Head of caudate nucleus (tissue), 42 donors: ENCODE results near the gene SRRM4.

Experiments
- DNase-seq, 42 donors: peaks; one replicate each; pipeline versions ENCODE4 v3.0.0 to v3.0.0-alpha.2; 2020 to 2021; ENCODE audit warnings: mixed read lengths in 7 of 42
- intact Hi-C: fragments of 100-400 bp; cut with DNase I; formaldehyde crosslinking; loops from one replicate; pipeline ENCODE4 v1.15.0; 2022

Gene SRRM4

DNA sequence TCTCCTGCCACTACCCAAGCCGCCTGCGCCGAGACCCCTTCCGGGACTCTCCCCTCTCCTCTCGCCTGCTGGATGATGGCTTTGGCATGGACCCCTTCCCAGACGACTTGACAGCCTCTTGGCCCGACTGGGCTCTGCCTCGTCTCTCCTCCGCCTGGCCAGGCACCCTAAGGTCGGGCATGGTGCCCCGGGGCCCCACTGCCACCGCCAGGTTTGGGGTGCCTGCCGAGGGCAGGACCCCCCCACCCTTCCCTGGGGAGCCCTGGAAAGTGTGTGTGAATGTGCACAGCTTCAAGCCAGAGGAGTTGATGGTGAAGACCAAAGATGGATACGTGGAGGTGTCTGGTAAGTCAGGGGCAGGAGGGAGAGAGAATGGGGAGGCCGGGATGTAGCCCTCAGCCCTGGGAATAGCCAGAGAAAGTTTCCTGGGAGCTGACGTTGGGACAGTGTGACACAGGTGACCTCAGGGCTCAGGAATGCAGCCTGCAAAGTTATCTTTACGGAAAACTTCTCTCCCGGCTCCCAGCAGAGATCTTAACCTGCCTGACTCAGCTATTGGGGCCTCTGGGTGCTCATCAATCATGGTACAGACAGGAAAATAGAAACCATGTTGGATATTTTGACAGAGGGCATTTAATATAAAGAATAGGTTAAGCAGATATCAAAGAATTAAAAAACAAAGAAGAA is 198.1 kb downstream of the SRRM4 start:
- intact Hi-C loops = no loop called here
- no peak for DNase-seq

GRCh38 chr12:119180380-119181040 is 199.2 kb downstream of the SRRM4 start:
- intact Hi-C loops = no loop called here

DNA sequence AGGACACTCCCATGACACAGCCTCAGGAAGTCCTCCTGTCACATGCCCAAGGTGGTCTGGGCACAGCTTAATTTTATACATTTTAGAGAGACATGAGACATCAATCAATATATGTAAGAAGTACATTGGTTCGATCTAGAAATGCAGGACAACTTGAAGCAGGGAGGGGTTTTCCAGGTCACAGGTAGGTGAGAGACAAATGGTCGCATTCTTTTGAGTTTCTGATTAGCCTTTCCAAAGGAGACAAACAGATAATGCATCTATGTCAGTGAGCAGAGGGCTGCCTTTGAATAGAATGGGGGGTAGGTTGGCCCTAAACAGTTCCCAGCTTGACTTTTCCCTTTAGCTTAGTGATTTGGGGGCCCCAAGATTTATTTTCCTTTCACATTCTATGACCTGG is 199.9 kb downstream of the SRRM4 start:
- intact Hi-C loops = no loop called here
- DNase-seq = no peak

More at GRCh38 chr12:119180380-119181040, 199.2 kb downstream of the SRRM4 start:
- peak in 8 of 42 donors; percentile 9 to 55 (median 30) for DNase-seq

GRCh38 chr12:119181944-119182343 is 200.6 kb downstream of the SRRM4 start:
- intact Hi-C loops = no loop called here

GRCh38 chr12:119182701-119183493 is 201.6 kb downstream of the SRRM4 start:
- intact Hi-C loops = no loop called here
- DNase-seq = peak in 14 of 42 donors; percentile 13 to 60 (median 36)

More at GRCh38 chr12:119181944-119182343, 200.6 kb downstream of the SRRM4 start:
- no peak for DNase-seq

- intact Hi-C loops = no loop called here
- DNase-seq = peak in 19 of 42 donors; percentile 14 to 71 (median 42)
Measured at GRCh38 chr12:119183942-119184695, 202.8 kb downstream of the SRRM4 start.

DNA sequence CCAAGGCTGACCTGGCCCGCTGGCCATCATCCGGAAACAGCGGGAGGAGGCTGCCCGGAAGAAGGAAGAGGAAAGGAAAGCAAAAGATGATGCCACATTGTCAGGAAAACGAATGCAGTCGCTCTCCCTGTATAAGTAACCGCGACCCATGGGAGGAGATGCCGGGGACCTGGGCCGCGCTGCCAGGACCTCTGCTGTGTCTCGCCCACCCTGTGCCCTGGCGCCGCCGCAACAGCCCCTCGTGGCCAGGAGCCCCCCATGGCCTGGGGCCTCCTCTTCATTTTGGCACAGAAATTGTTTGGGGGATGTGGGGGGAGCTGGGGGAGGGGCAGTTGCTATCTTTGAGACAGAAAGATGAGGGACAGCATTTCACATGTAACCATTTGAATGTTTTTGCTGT is 213.9 kb downstream of the SRRM4 start:
- no peak for DNase-seq
- intact Hi-C loops = no loop called here

GRCh38 chr12:119198440-119198839 is 217.1 kb downstream of the SRRM4 start:
- intact Hi-C loops = no loop called here
- no peak for DNase-seq

DNA sequence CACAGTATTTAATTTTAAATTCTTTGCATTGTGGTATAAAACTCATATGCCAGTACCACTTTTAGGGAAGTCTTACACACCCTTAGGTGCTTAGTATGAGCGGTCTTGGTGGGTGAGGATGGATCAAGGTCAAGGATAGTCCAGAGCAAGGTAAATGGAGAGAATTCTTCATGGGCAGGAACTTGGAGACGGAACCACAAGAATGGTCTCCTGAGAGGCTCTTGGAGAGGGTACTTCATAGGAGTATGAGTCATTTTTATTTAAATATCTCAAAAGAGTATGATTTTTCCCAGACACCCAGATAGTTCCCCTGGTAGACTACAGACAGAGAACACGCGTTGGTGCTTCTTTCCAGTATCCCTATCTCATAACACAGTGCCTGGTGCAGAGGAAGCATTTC is 219.3 kb downstream of the SRRM4 start:
- intact Hi-C loops = no loop called here
- DNase-seq = no peak

DNA sequence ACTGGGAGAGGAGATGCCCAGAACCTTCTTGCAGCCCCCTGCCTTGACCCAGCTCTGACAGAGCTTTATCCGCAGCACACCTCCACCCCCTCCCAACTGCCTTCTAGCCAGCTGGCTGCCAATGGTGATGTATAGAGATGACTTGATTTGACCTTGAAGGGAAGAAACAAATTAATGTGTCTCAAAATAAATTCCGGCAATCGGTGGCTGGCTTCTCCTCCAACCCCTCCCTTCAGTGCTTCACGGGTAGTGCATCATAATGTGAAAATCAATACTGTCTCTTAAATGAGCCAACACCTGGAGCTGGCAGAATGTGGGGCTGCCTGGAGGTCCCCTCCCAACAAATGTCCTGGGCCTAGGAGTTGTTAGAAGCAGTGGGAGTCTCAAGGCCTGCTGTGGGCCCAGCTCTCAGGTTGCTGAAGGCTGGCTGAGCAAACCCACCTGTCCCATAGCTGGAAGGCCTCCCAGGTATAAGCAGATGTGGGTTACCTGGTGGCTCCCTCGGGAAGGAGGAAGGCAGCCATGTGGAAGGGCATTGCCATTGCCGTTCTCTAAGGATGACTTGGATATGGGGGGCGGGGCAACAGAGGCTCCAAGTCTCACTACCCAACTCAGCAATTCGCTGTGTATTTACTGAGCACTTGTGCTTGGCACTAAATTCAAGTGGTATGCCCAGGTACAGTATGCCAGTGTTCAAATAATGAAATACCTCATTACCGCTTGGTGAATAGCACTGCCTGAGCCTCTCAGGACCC is 220.6 kb downstream of the SRRM4 start:
- no peak for DNase-seq
- intact Hi-C loops = no loop called here

DNA sequence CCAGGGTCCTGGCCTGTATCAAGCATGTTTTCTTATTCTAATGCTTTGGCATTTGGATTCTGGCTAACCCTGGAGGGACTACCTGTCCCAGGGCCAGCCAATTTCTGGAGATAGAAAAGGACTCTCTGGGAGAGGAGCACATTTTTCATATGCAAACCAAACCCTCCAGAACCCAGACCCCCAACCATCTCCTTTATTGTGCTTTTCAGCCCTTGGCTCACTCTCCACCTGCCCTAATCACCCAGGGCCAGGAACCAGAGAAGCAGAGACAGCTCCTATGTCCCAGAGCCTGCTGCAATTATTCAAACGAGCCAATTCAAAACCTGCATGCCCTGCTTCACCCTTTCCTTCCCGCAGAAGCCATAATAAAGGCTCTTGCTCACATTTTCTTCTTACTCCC is 221.2 kb downstream of the SRRM4 start:
- intact Hi-C loops = no loop called here
- no peak for DNase-seq

DNA sequence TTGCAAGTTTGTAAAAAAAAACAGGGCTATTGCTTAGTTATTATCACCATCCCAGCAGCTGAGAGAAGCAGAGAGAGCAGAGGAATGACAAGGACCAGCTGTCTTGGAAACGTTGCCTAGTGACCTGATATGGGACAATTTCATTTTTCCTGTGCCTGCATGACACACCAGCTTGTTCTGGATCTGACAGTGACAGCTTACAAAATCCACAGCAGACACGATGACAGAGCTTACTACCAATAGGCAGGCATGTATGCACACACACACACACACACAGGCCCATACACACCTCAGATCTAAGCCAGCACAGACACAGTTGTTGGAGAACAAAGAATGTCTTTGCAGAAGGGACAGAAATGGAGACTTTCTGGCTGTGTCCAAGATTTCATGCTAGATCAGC is 222.8 kb downstream of the SRRM4 start:
- intact Hi-C loops = no loop called here
- no peak for DNase-seq

DNA sequence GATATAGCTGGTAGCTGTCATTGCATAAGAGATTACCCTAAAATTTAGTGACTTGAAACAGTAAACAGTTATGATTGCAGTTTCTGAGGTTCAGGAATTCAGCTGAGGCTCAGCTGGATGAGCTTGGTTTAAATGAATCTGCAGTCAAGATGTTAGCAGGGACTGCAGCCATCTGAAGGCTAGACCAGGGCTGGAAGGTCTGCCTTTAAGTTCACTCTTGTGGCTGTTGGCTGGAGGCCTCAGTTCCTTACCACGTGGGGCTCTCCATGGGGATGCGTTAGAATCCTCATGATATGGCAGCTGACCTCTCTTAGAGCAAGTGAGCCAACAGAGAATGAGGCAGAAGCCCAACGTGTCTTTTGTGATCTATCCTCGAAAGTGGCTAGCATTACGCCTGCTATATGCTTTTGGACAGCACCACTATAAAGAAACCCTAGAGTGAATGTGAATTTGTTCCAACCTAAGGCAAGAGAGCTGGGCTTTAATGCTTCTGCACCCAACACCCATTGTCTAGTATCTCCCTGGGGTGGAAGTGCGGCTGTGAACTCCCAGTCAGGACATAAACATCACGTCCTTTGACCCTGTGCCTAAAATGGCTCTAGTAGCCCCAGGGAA is 223.4 kb downstream of the SRRM4 start:
- intact Hi-C loops = no loop called here
- no peak for DNase-seq

DNA sequence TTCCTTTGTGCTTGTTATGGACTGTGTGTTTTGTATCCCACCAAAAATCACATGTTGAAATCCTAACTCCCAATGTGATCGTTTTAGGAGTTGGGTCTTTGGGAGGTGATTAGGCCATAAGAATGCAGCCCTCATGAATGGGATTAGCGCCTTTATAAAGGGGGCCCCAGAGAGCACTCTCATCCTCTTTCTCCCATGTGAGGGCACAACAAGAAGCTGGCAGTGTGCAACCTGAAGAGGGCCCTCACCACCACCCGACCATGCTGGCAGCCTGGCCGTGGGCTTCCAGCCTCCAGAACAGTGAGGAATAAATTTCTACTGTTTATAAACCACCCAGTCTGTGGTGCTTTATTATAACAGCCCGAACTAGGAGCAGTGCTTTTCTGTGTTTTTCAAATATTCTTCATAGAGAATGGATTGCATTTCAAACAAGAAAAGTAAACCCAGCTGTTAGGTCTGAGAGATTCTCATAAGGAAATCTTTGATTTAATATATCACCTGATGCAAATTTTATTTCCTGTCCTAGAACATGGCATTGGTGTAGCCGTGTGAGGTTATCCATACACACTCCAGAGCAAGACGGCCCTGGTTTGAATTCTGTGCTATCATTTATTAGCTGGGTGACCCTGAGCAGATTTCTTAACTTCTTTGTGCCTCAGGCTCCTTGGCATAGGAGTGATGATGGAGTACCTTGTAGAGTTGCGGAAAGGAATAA is 225.2 kb downstream of the SRRM4 start:
- DNase-seq = peak in 1 of 42 donors; percentile 20
- intact Hi-C loops = no loop called here

DNA sequence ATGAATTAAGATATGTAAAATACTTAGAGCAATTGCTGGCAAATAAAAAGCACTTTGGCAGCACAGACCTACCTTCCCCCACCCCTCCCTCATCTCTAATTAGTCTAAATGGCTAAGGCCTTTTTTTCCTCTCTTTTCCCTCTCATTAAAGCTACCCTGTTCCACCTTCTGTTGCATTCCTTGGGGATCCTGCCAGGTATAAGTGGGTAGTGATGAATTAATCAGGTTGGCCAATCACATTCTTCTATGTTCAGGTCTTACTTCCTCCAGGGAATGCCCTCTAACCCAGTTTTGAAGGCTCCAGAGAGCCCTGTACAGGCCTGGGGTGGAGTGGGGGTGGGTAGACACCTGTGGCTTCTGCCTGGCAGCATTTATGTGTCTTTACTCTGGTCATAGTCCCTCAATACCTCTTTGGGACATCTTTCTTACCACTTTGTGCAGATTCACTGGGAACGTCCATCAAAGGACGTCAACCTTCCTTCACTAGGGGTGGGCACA is 225.8 kb downstream of the SRRM4 start:
- intact Hi-C loops = no loop called here
- DNase-seq = no peak

- peak in 41 of 42 donors; percentile 6 to 85 (median 45) for DNase-seq
- intact Hi-C loops = no loop called here
Measured at GRCh38 chr12:119208626-119209061, 227.3 kb downstream of the SRRM4 start.

DNA sequence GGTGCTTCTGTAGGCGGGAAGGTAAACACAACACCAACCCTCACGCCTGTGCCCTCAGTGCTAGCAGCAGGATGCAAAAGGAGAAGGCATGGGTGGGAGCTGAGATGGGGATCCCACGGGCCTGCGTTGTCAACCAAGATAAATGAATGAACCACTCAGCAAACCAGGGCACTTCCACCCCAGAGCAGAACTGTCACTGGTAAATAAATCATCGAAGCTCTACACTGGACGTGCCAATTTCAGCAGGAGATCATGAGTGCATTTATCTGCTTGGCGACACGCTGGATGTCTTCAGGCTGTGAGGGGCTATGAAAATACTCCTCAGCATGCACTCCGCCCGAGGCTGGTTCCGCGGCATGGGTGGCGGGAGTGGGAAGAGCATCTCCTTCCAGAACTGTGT is 230.5 kb downstream of the SRRM4 start:
- intact Hi-C loops = no loop called here
- no peak for DNase-seq
